Stimulated activated CD4-positive, alpha-beta T cell treated with anti-CD3 and anti-CD28 coated beads, Interleukin-2, amount 100 ng/mL, for 4 hours (primary cell): ENCODE data around the gene SBF1.
"Not testable (repeated sequence)": the region's sequence is repeated elsewhere in the genome, so short reads cannot be mapped to it uniquely, and the experiment has no call there.

Experiments
- DNase-seq: peaks from one replicate; pipeline ENCODE4 v3.0.0-alpha.2; 2020; ENCODE audit warnings: low read depth

The SBF1 gene

GRCh38 chr22:50425179-50425916, 49.5 kb downstream of the SBF1 start:
- DNase-seq: no peak

GRCh38 chr22:50423956-50424355, 50.9 kb downstream of the SBF1 start:
- DNase-seq: no peak

- DNase-seq: no peak
Measured at GRCh38 chr22:50422961-50423815, 51.6 kb downstream of the SBF1 start.

- DNase-seq: no peak
Measured at GRCh38 chr22:50422046-50422445, 52.8 kb downstream of the SBF1 start.

GRCh38 chr22:50420581-50420980, 54.3 kb downstream of the SBF1 start:
- no peak for DNase-seq

- DNase-seq: no peak
Measured at GRCh38 chr22:50420015-50420414, 54.8 kb downstream of the SBF1 start.

GRCh38 chr22:50419116-50419515, 55.7 kb downstream of the SBF1 start:
- no peak for DNase-seq

GRCh38 chr22:50418624-50419023, 56.2 kb downstream of the SBF1 start:
- DNase-seq: no peak

GRCh38 chr22:50417411-50418210, 57.2 kb downstream of the SBF1 start:
- no peak for DNase-seq

GRCh38 chr22:50416996-50417395, 57.8 kb downstream of the SBF1 start:
- DNase-seq: no peak

GRCh38 chr22:50415426-50415825, 59.4 kb downstream of the SBF1 start:
- no peak for DNase-seq

GRCh38 chr22:50414476-50415248, 60.2 kb downstream of the SBF1 start:
- no peak for DNase-seq

GRCh38 chr22:50408954-50409353, 65.9 kb downstream of the SBF1 start:
- not testable (repeated sequence) for DNase-seq

GRCh38 chr22:50408311-50408710, 66.5 kb downstream of the SBF1 start:
- no peak for DNase-seq

GRCh38 chr22:50406416-50407170, 68.2 kb downstream of the SBF1 start:
- no peak for DNase-seq

GRCh38 chr22:50403701-50404101, 71.1 kb downstream of the SBF1 start:
- DNase-seq: no peak

GRCh38 chr22:50401907-50402306, 72.9 kb downstream of the SBF1 start:
- DNase-seq: no peak

- DNase-seq: no peak
Measured at GRCh38 chr22:50400931-50401330, 73.9 kb downstream of the SBF1 start.

GRCh38 chr22:50400406-50400805, 74.4 kb downstream of the SBF1 start:
- DNase-seq: no peak

GRCh38 chr22:50399751-50400331, 75.0 kb downstream of the SBF1 start:
- no peak for DNase-seq
